ENCODE data around the gene DEDD.

DNA sequence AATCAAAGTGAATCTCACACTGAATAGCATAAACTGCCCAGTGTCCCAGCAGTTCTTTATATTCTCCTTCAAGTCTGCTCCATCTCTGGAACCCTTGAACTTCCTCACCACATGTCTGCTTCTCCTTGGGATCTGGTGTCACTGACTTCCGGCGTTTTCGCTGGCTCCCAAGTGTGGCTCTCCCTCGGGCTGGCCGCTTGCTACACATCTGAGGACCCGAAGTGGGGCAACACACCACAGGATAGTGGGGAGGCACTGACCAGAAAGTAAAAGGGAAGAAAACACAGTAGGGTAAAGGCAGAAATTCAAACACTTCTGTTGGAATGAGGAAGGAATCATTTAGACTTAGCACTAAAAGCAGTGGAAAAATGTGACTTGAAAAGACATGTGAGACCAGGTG, 9.5 kb downstream of the DEDD start:
- TF ChIP-seq, protein P1, sequence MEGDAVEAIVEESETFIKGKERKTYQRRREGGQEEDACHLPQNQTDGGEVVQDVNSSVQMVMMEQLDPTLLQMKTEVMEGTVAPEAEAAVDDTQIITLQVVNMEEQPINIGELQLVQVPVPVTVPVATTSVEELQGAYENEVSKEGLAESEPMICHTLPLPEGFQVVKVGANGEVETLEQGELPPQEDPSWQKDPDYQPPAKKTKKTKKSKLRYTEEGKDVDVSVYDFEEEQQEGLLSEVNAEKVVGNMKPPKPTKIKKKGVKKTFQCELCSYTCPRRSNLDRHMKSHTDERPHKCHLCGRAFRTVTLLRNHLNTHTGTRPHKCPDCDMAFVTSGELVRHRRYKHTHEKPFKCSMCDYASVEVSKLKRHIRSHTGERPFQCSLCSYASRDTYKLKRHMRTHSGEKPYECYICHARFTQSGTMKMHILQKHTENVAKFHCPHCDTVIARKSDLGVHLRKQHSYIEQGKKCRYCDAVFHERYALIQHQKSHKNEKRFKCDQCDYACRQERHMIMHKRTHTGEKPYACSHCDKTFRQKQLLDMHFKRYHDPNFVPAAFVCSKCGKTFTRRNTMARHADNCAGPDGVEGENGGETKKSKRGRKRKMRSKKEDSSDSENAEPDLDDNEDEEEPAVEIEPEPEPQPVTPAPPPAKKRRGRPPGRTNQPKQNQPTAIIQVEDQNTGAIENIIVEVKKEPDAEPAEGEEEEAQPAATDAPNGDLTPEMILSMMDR (conservative IDR thresholded peaks at IDR 0.05 in 1 of 2, IDR thresholded peaks at IDR 0.05 in 1 of 2; ENCODE audit: low read depth in 1 of 2, low read length in 2 of 2) = no peak
- no peak for TF ChIP-seq EZH2 (IDR thresholded peaks at IDR 0.05; ENCODE audit: low read length, missing control alignments)
